ENCODE results near the gene TUBB3.
A peak's percentile ranks its signal among the peaks of the same experiment; 100 is the strongest.

GRCh38 chr16:89949121-89949742 is 26.1 kb downstream of the TUBB3 start:
- TF ChIP-seq MTA3 (IDR thresholded peaks at IDR 0.05; ENCODE audit: borderline replicate concordance) (no peak), MEIS2 (IDR thresholded peaks at IDR 0.05; ENCODE audit: partially characterized antibody) (no peak), USF2 (CRISPR knock-in tag; IDR thresholded peaks at IDR 0.05) (no peak), CTCF (IDR thresholded peaks at IDR 0.05 in 2 of 3, conservative IDR thresholded peaks at IDR 0.05 in 1 of 3; ENCODE audit: insufficient read depth in 2 of 3, low read depth in 1 of 3, low read length in 3 of 3) (no peak), HNRNPK (IDR thresholded peaks at IDR 0.05; ENCODE audit: low read depth, low read length, poor library complexity, severe bottlenecking) (no peak), TAF1 (IDR thresholded peaks at IDR 0.05; ENCODE audit: control insufficient read depth, extremely low read depth, insufficient read depth, low read length, severe bottlenecking) (no peak), TFAM (CRISPR knock-in tag; conservative IDR thresholded peaks at IDR 0.05) (no peak), ZNF232 (CRISPR knock-in tag; IDR thresholded peaks at IDR 0.05) (no peak), RBFOX2 (IDR thresholded peaks at IDR 0.05; ENCODE audit: low read depth, low read length) (peak; percentile 65), PHF21A (IDR thresholded peaks at IDR 0.05; ENCODE audit: borderline replicate concordance, low read depth) (no peak), TGIF2 (CRISPR knock-in tag; IDR thresholded peaks at IDR 0.05) (no peak), ARID2 (IDR thresholded peaks at IDR 0.05) (no peak)

Measured in K562 (cell line).